H1 (cell line): Measurements from ENCODE around the gene UMOD. TPM values are rescaled to one million over a fixed set of nuclear protein-coding genes. Genes with fewer than 3 reads are reported as not detected.

Experiments
- EGR1 ChIP-seq: IDR thresholded peaks from 2 replicates; pipeline ENCODE4 v1.6.1; 2011; ENCODE audit warnings: low read depth, low read length, borderline replicate concordance
- HDAC2 ChIP-seq, 2 experiments: fragments of 300-600 bp in 1 of 2; sonication (generic) in 1 of 2; IDR thresholded peaks; 2 replicates each; pipeline ENCODE4 v1.6.1; 2011 to 2012; ENCODE audit warnings: low read depth in 2 of 2, low read length in 2 of 2, mild to moderate bottlenecking in 2 of 2, moderate library complexity in 2 of 2, borderline replicate concordance in 1 of 2, inconsistent platforms in 1 of 2
- KDM4A ChIP-seq: IDR thresholded peaks from one replicate; pipeline ENCODE4 v1.7.1; 2012; ENCODE audit warnings: low read depth, mild to moderate bottlenecking, moderate library complexity, low read length, inconsistent platforms; ENCODE audit not compliant: severe bottlenecking
- MAFK ChIP-seq: IDR thresholded peaks from 2 replicates; pipeline ENCODE4 v1.6.1; 2012; ENCODE audit warnings: low read depth, mild to moderate bottlenecking, improper control_type of control experiment, low read length
- RAD21 ChIP-seq, 2 experiments: IDR thresholded peaks in 1 of 2; conservative IDR thresholded peaks in 1 of 2; 2 replicates each; pipeline ENCODE4 v1.6.1; 2011; ENCODE audit warnings: low read depth in 2 of 2, low read length in 2 of 2, improper control_type of control experiment in 1 of 2, inconsistent platforms in 1 of 2, mild to moderate bottlenecking in 1 of 2, moderate library complexity in 1 of 2
- polyA plus RNA-seq, 7 experiments: library from polyadenylated mRNA; depleted of rRNA in 3 of 7; stranded (reverse) in 5 of 7; unstranded in 2 of 7; fragments of >200 nt in 5 of 7; fragments of 200-250 nt in 2 of 7; gene quantifications; 1 replicate in 5 of 7; 2 replicates in 1 of 7; 4 replicates in 1 of 7; pipeline versions ENCODE4 v1.2.1 to v1.2.3, GENCODE V29; 2011 to 2013; ENCODE audit warnings: missing spikeins in 2 of 7, mixed read lengths in 2 of 7
- total RNA-seq: library from RNA; stranded (reverse); fragmentation: NEBNext Ultra II Directional; extraction: Animal tissue kit (Norgen Biotek cat#: 25700); gene quantifications from 2 replicates; pipeline ENCODE4 v1.2.1, GENCODE V29; 2021

UMOD gene
- total and polyA plus RNA-seq, 2 of the 8 experiments (the other 6 are each of a cell fraction or from before 2014, with no cell fraction given): not detected

GRCh38 chr16:20349615-20350014 lies 2.9 kb downstream of the UMOD start (continued):
- TF ChIP-seq HDAC2 (IDR thresholded peaks at IDR 0.05; ENCODE audit: borderline replicate concordance in 1 of 2, low read depth in 2 of 2, low read length in 2 of 2) (no peak), RAD21 (IDR thresholded peaks at IDR 0.05 in 1 of 2, conservative IDR thresholded peaks at IDR 0.05 in 1 of 2; ENCODE audit: low read depth in 2 of 2, low read length in 2 of 2) (peak; percentile 10 to 43; a peak in 3 of 4 replicates), MAFK (no peak), EGR1 (no peak), KDM4A (no peak)
